Breast epithelium (tissue), 3 donors: ENCODE results near the gene ECHS1.

Source experiments
- CTCF ChIP-seq, 3 donors: fragments of 450-650 bp; IDR thresholded peaks; one replicate each; pipeline ENCODE4 v1.5.1; 2016 to 2017; ENCODE audit warnings: antibody characterized with exemption in 3 of 3, mild to moderate bottlenecking in 3 of 3, moderate library complexity in 3 of 3
- POLR2A ChIP-seq: fragments of 450-650 bp; IDR thresholded peaks from one replicate; pipeline ENCODE4 v1.6.1; 2016; ENCODE audit warnings: antibody characterized with exemption, mild to moderate bottlenecking, moderate library complexity
- POLR2AphosphoS5 ChIP-seq, 3 donors: sonication (generic); formaldehyde crosslinking; IDR thresholded peaks; one replicate each; pipeline ENCODE4 v1.6.1; 2017; ENCODE audit warnings: antibody characterized with exemption in 3 of 3

- TF ChIP-seq CTCF (IDR thresholded peaks at IDR 0.05) (no peak), POLR2A (no peak), POLR2AphosphoS5 (IDR thresholded peaks at IDR 0.05) (no peak)
These were observed 46.2 kb upstream of the ECHS1 start for GRCh38 chr10:133419211-133419950.
